ENCODE results near the gene HKDC1. TPM values are rescaled to one million over a fixed set of nuclear protein-coding genes. Genes with fewer than 3 reads are reported as not detected.

Gene HKDC1
- total and polyA plus RNA-seq, 10 of the 15 experiments (the other 5 are each of a cell fraction or from before 2014, with no cell fraction given) = 0.04 to 0.34 (median 0.13) TPM; not detected in 5

DNA sequence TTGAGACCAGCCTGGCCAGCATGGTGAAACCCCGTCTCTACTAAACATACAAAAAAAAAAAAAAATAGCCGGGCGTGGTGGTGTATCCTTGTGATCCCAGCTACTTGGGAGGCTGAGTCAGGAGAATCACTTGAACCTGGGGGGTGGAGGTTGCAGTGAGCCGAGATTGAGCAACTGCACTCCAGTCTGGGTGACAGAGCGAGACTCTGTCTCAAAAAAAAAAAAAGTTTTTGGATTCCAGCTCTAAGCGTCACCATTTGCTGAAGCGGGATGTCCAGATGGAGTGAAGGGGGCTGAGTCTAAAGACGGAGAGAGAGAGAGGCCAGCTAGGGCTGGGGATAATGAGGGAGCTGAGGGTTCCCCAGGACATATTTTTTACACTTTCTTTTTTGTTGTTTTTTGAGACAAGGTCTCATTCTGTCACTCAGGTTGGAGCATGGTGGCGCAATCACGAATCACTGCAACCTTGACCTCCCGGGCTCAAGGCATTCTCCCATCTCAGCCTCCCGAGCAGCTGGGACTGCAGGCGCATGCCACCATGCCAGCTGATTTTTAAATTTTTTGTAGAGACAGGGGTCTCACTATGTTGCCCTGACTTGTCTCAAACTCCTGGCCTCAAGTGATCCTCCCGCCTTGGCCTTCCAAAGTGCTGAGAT lies 48.8 kb downstream of the HKDC1 start:
- in situ Hi-C loops (cut with MboI) = no loop called here
- no peaks in the 10 kb centered on the region for H3K36me3 ChIP-seq (ENCODE audit: control insufficient read depth in 2 of 2, insufficient read depth in 2 of 2, low read length in 1 of 2)
- peaks cover 0 to 5% of the 10 kb centered on the region in 2 experiments; a peak in 2 of 4 replicates for H3K27me3 ChIP-seq (replicated peaks in 1 of 2; ENCODE audit: control insufficient read depth in 2 of 2, insufficient read depth in 2 of 2, low read length in 1 of 2)
- ChIA-PET SMC1A (ENCODE audit: uncharacterized antibody, unreplicated experiment) (no interaction called here), POLR2A (no interaction called here), CTCF (interaction anchor here (1.5 kb wide), 1 partner anchor 9 kb away, joined by 4 read pairs; the partner anchor contains the start of gene HK1), RAD21 (ENCODE audit: unreplicated experiment) (no interaction called here)
- H3K27ac ChIP-seq (ENCODE audit: control insufficient read depth, insufficient read depth) = no peak overlapping the region
- no peaks in the 10 kb centered on the region for H3K79me2 ChIP-seq (ENCODE audit: control insufficient read depth, insufficient read depth, low read length)
- H4K20me1 ChIP-seq (ENCODE audit: control insufficient read depth, insufficient read depth) = no peaks in the 10 kb centered on the region
- TF ChIP-seq RAD51 (IDR thresholded peaks at IDR 0.05) (no peak), SREBF2 (IDR thresholded peaks at IDR 0.05; ENCODE audit: low read length) (no peak), EED (IDR thresholded peaks at IDR 0.05; ENCODE audit: low read depth) (no peak), SMAD1 (IDR thresholded peaks at IDR 0.05; ENCODE audit: low read depth, partially characterized antibody) (no peak), LARP7 (IDR thresholded peaks at IDR 0.05) (no peak), BACH1 (IDR thresholded peaks at IDR 0.05; ENCODE audit: borderline replicate concordance) (no peak), YBX1 (IDR thresholded peaks at IDR 0.05) (no peak)
- TF ChIP-seq, protein P1, sequence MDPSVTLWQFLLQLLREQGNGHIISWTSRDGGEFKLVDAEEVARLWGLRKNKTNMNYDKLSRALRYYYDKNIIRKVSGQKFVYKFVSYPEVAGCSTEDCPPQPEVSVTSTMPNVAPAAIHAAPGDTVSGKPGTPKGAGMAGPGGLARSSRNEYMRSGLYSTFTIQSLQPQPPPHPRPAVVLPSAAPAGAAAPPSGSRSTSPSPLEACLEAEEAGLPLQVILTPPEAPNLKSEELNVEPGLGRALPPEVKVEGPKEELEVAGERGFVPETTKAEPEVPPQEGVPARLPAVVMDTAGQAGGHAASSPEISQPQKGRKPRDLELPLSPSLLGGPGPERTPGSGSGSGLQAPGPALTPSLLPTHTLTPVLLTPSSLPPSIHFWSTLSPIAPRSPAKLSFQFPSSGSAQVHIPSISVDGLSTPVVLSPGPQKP (IDR thresholded peaks at IDR 0.05; ENCODE audit: low read depth, low read length) = no peak
- H3K9ac ChIP-seq (ENCODE audit: control insufficient read depth, insufficient read depth, low read length) = no peak overlapping the region
- H3K4me2 ChIP-seq (ENCODE audit: control insufficient read depth, insufficient read depth) = no peak overlapping the region
- 62% methylated on average over 14 of the region's 14 CpGs for WGBS (ENCODE audit: insufficient coverage, insufficient replicate concordance, low lambda C conversion rate, missing lambda C conversion rate)
- no peak overlapping the region for H2AFZ ChIP-seq (ENCODE audit: control insufficient read depth, low read depth, low read length)
- H3K4me3 ChIP-seq = no peak overlapping the region
- ATAC-seq (no peak), DNase-seq (ENCODE audit: low read depth, low spot score) (no peak), FAIRE-seq (no peak)
- no peaks in the 10 kb centered on the region for H3K9me3 ChIP-seq (replicated peaks; ENCODE audit: control insufficient read depth, insufficient read depth, low read length)
- no peaks in the 10 kb centered on the region for H3K4me1 ChIP-seq (ENCODE audit: control insufficient read depth, insufficient read depth, low read length)
- intact Hi-C loops (cut with micrococcal nuclease; ENCODE audit: unreplicated experiment) = no loop called here
- BruUV-seq (replicated peaks) = no TSS peak

Measured in GM12878 (cell line).